Esophagus squamous epithelium (tissue), 5 donors: ENCODE data around the gene GPR132. TPM values are rescaled to one million over a fixed set of nuclear protein-coding genes. Genes with fewer than 3 reads are reported as not detected.

Source experiments
- DNase-seq: peaks from one replicate; lab custom pipeline; 2025; lab: John Stamatoyannopoulos, UW
- H3K27ac ChIP-seq, 4 donors: fragments of 200-600 bp; sonication (generic); one replicate each; pipeline ENCODE4 v1.5.1; 2016 to 2019; ENCODE audit warnings: mild to moderate bottlenecking in 1 of 4
- H3K27me3 ChIP-seq, 4 donors: fragments of 200-600 bp; sonication (generic); 1 replicate in 3 of 4; 2 replicates in 1 of 4; pipeline versions ENCODE4 v1.5.1 to v1.6.0; 2017 to 2021; ENCODE audit warnings: antibody characterized with exemption in 1 of 4
- H3K36me3 ChIP-seq, 3 donors: fragments of 200-600 bp; sonication (generic); one replicate each; pipeline ENCODE4 v1.5.1; 2016 to 2019
- H3K4me1 ChIP-seq, 3 donors: fragments of 200-600 bp; sonication (generic); one replicate each; pipeline ENCODE4 v1.5.1; 2017 to 2019
- H3K4me3 ChIP-seq, 4 donors: fragments of 200-600 bp; sonication (generic); 1 replicate in 3 of 4; 2 replicates in 1 of 4; pipeline ENCODE4 v1.5.1; 2016 to 2019; ENCODE audit warnings: mild to moderate bottlenecking in 2 of 4, moderate library complexity in 1 of 4
- H3K9me3 ChIP-seq, 3 donors: fragments of 200-600 bp; sonication (generic); one replicate each; pipeline ENCODE4 v1.5.1; 2016 to 2019
- CTCF ChIP-seq, 6 experiments: fragments of 450-650 bp in 4 of 6; fragments of 200-600 bp in 2 of 6; sonication (generic) in 2 of 6; IDR thresholded peaks; one replicate each; pipeline ENCODE4 v1.5.1; 2016 to 2019; ENCODE audit warnings: antibody characterized with exemption in 6 of 6, mild to moderate bottlenecking in 4 of 6, moderate library complexity in 4 of 6
- POLR2A ChIP-seq, 4 donors: fragments of 450-650 bp; IDR thresholded peaks; one replicate each; pipeline ENCODE4 v1.6.1; 2017; ENCODE audit warnings: antibody characterized with exemption in 4 of 4, mild to moderate bottlenecking in 4 of 4, moderate library complexity in 3 of 4
- WGBS, 2 donors: methylation state at CpG; one replicate each; pipeline ENCODE4 v1.1.5; 2018; 5-methylcytosine and 5-hydroxymethylcytosine counted together
- intact Hi-C: fragments of 100-400 bp; cut with DNase I; formaldehyde crosslinking; loops from one replicate; pipeline ENCODE4 v1.15.0; 2022
- total RNA-seq, 4 donors: library from RNA; depleted of rRNA; stranded (reverse); fragments of >200 nt; gene quantifications; one replicate each; pipeline ENCODE4 v1.1.0, GENCODE V29; 2016
- donor health status: DM: yes; HTN: yes; CAD: no.

The GPR132 gene
- total RNA-seq, 4 donors from 2014 or later: 0.79 to 5.0 (median 1.6) TPM

DNA sequence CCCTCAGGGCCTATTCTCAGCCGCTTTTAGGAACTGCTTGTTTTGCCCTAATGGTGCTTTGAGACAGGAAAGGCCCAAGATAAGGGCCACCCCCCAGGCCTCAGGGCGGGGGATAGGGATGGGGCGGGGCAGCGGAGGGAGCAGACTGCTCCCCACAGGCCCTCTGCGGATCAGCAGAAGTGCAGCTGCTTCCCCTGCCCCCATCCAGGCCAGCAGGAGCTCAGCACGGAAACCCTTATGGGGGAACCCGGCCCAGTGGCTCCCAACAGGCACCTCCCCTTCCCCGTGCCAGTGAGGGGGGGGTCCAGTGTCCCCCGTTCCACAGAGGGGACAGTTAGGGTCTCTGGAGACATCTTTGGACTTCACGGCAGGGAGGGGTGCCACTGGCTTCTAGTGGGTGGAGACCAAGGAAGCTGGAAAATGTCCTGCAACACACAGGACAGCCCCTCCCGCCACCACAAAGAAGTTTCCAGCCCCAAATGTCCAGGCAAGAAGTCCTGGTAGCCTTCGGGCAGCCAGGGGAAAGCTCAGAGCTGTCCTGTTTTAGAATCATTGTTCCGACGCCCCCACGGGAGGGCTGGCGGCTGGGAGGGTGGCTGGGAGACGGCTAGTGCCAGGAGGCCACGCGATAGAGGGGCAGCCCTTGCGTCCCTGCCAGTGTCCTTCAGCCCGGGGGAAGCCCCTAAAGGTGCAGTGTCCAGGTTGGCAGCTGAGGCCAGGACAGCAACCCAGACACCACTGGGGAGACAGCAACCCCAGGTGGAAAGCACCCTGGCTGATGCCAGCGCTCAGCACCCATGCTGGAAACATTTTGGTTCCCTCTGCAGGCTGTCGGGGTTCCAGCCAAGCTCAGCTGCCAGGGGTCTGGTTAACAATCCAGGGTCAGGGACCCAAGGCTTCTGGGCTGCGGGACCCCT, 10.4 kb upstream of the GPR132 start:
- DNase-seq: no peak
- Histone ChIP-seq H3K27ac (peak overlapping the region in 2 of 4 donors; percentile 22 to 26), H3K9me3 (no peaks in the 10 kb centered on the region), H3K4me3 (peak overlapping the region in 1 of 4 donors; percentile 26), H3K36me3 (no peaks in the 10 kb centered on the region), H3K4me1 (peaks cover 10 to 41% (median 13%) of the 10 kb centered on the region in 3 donors), H3K27me3 (peaks cover 0 to 81% (median 0%) of the 10 kb centered on the region in 4 donors)
- no peak for TF ChIP-seq POLR2A (IDR thresholded peaks at IDR 0.05)
- no peak for TF ChIP-seq CTCF (IDR thresholded peaks at IDR 0.05)
- intact Hi-C loops: no loop called here
- WGBS, 2 donors: 0 to 36% methylated on average over 3 to 12 of the region's 24 CpGs

DNA sequence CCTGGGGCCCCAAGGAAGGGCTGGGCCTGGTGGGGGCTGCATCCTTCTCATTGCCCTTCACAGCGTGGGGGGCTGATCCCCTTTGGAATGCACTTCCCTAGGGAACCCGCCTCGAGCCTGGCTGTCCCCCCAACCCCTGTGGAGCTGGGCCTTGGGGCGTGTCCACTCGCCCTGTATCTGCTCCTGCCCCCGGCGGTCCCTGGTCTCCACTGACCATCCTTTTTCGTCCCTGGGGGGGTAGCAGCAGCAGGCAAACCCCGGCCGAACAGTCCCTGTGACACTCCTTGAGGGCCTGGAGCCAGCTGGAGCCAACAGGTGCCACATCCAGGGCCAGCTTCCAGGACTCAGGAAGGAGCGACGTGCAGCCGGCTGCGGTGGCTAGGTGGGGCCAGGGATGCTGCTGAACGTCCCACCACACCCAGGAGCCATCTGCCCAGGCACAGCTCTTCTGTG, 9.4 kb upstream of the GPR132 start:
- WGBS, 2 donors: 0 to 18% methylated on average over 1 to 9 of the region's 15 CpGs
- Histone ChIP-seq H3K4me3 (no peak overlapping the region), H3K4me1 (peaks cover 10 to 48% (median 13%) of the 10 kb centered on the region in 3 donors), H3K27ac (peak overlapping the region in 1 of 4 donors; percentile 13), H3K27me3 (peaks cover 0 to 82% (median 0%) of the 10 kb centered on the region in 4 donors), H3K36me3 (no peaks in the 10 kb centered on the region), H3K9me3 (no peaks in the 10 kb centered on the region)
- DNase-seq: no peak
- intact Hi-C loops: no loop called here
- TF ChIP-seq POLR2A (IDR thresholded peaks at IDR 0.05) (no peak), CTCF (IDR thresholded peaks at IDR 0.05) (no peak)

GRCh38 chr14:105073720-105074600, 8.7 kb upstream of the GPR132 start:
- no peak for TF ChIP-seq POLR2A (IDR thresholded peaks at IDR 0.05)
- no peak for TF ChIP-seq CTCF (IDR thresholded peaks at IDR 0.05)
- Histone ChIP-seq H3K4me3 (no peak overlapping the region), H3K27ac (no peak overlapping the region), H3K27me3 (peaks cover 0 to 88% (median 0%) of the 10 kb centered on the region in 4 donors), H3K36me3 (no peaks in the 10 kb centered on the region), H3K9me3 (no peaks in the 10 kb centered on the region), H3K4me1 (peaks cover 10 to 48% (median 13%) of the 10 kb centered on the region in 3 donors)
- intact Hi-C loops: no loop called here
- no peak for DNase-seq
- WGBS, 2 donors: 87 to 91% methylated on average over 3 to 6 of the region's 18 CpGs

- DNase-seq: no peak
- H3K36me3 ChIP-seq: no peaks in the 10 kb centered on the region
- H3K4me3 ChIP-seq: no peak overlapping the region
- 83 to 92% methylated on average over 6 to 11 of the region's 18 CpGs for WGBS, 2 donors
- peaks cover 0 to 94% (median 0%) of the 10 kb centered on the region in 4 donors for H3K27me3 ChIP-seq
- peaks cover 10 to 48% (median 13%) of the 10 kb centered on the region in 3 donors for H3K4me1 ChIP-seq
- intact Hi-C loops: no loop called here
- H3K9me3 ChIP-seq: no peaks in the 10 kb centered on the region
- H3K27ac ChIP-seq: no peak overlapping the region
- TF ChIP-seq POLR2A (IDR thresholded peaks at IDR 0.05) (no peak), CTCF (IDR thresholded peaks at IDR 0.05) (no peak)
These were observed 7.9 kb upstream of the GPR132 start for GRCh38 chr14:105072892-105073719.
